K562 (cell line): ENCODE data around the gene CSRNP3.

Source experiments
- E2F1 ChIP-seq: sonication (generic); formaldehyde crosslinking; IDR thresholded peaks from 2 replicates; pipeline ENCODE4 v1.8.1; 2023; ENCODE audit warnings: mild to moderate bottlenecking, missing genetic modification reagents, moderate library complexity
- KLF10 ChIP-seq: fragments of 250-450 bp; sonication (Bioruptor Pico); IDR thresholded peaks from 2 replicates; pipeline ENCODE4 v1.6.1; 2021; ENCODE audit warnings: matching md5 sums
- SMARCC2 ChIP-seq: fragments of 450-650 bp; IDR thresholded peaks from 2 replicates; pipeline ENCODE4 v1.6.1; 2017; ENCODE audit warnings: antibody characterized with exemption, moderate library complexity, mild to moderate bottlenecking, low read depth
- TF ChIP-seq, protein P1 (sequence below): fragments of 250-450 bp; sonication (Bioruptor Pico); IDR thresholded peaks from 2 replicates; pipeline ENCODE4 v1.8.0; 2021; ENCODE audit warnings: moderate library complexity, mild to moderate bottlenecking, inconsistent platforms

DNA sequence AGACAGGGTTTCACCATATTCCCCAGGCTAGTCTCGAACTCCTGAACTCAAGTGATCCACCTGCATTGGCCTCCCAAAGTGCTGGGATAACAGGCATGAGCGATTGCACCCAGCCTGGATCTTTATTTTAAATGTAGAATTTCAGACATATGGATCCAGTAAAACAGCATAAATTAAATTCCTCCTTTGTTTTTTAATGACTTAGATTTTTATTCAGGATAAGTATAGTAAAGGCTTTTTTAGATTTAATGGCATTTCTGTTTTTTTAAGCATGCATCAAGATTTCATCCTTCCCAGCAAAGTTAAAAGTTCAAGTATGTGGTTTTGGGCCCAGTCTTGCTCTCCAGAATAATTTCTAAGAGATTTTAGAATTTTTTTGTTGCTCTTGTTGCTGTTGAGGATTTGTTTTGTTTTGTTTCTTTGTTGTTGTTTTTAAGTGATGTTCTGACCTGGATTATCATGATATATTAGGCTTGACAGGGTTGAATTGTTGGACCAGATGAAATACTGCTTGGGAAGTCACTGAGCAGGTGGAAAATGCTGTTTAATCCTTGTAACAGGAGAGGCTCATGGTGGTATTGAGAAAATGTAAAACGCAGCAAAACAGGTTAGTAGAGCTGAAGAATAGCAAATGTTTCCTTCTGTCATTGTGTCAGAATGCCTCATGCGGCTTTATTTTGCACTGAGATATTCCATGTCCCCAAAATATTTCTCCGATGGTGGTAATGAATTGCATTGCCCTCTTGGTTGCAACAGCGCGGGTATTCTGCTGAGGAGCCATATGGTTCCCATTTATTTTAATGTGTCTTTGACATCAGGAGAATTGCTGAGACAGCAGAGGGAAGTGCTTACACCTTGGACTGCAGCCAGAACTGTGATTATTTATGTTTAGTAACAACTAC is 176.7 kb downstream of the CSRNP3 start:
- TF ChIP-seq KLF10 (CRISPR knock-in tag) (no peak), SMARCC2 (no peak), E2F1 (CRISPR knock-in tag) (no peak)
- TF ChIP-seq, protein P1, sequence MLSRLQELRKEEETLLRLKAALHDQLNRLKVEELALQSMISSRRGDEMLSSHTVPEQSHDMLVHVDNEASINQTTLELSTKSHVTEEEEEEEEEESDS (CRISPR knock-in tag): no peak
